OCI-LY1 (cell line): Measurements from ENCODE around the gene IRX3.

Experiments used
- H2AFZ ChIP-seq: fragments of 200-600 bp; sonication (generic), shearing (Covaris generic); 2 replicates; pipeline ENCODE4 v1.6.0; 2014; ENCODE audit warnings: antibody characterized with exemption, mild to moderate bottlenecking, low read length
- H3F3A ChIP-seq: fragments of 200-600 bp; sonication (generic), shearing (Covaris generic); 2 replicates; pipeline ENCODE4 v1.6.0; 2014; ENCODE audit warnings: mild to moderate bottlenecking, antibody characterized with exemption, low read length, moderate library complexity; ENCODE audit not compliant: insufficient read depth
- H3K27ac ChIP-seq: fragments of 200-600 bp; sonication (generic); 2 replicates; pipeline ENCODE4 v1.5.1; 2014; ENCODE audit warnings: low read length, mixed run types, mild to moderate bottlenecking, low read depth; ENCODE audit not compliant: poor library complexity, severe bottlenecking
- H3K27me3 ChIP-seq: fragments of 200-600 bp; sonication (generic); 2 replicates; pipeline ENCODE4 v1.6.0; 2014; ENCODE audit warnings: antibody characterized with exemption, mild to moderate bottlenecking, low read length, moderate library complexity; ENCODE audit not compliant: insufficient read depth
- H3K36me3 ChIP-seq: fragments of 200-600 bp; sonication (generic); 2 replicates; pipeline ENCODE4 v1.6.1; 2014; ENCODE audit warnings: mild to moderate bottlenecking, antibody characterized with exemption, low read length, moderate library complexity, mixed read lengths; ENCODE audit not compliant: insufficient read depth
- H3K4me1 ChIP-seq: fragments of 200-600 bp; sonication (generic); 2 replicates; pipeline ENCODE4 v1.5.1; 2014; ENCODE audit warnings: mild to moderate bottlenecking, low read length, moderate library complexity; ENCODE audit not compliant: insufficient read depth, severe bottlenecking
- H3K4me2 ChIP-seq: fragments of 200-600 bp; sonication (generic), shearing (Covaris generic); 2 replicates; pipeline ENCODE4 v1.6.1; 2014; ENCODE audit warnings: low read length
- H3K4me3 ChIP-seq: fragments of 200-600 bp; sonication (generic); 2 replicates; pipeline ENCODE4 v1.5.1; 2014; ENCODE audit warnings: low read length, low read depth, mild to moderate bottlenecking, mixed read lengths; ENCODE audit not compliant: poor library complexity, severe bottlenecking
- H3K79me2 ChIP-seq: fragments of 200-600 bp; shearing (Covaris generic); 2 replicates; pipeline ENCODE4 v1.6.1; 2016; ENCODE audit warnings: mixed run types, low read length, mixed read lengths; ENCODE audit not compliant: insufficient read depth
- H3K9ac ChIP-seq: fragments of 200-600 bp; sonication (generic), shearing (Covaris generic); 2 replicates; pipeline ENCODE4 v1.6.1; 2014; ENCODE audit warnings: mild to moderate bottlenecking, low read length, mixed read lengths
- H3K9me2 ChIP-seq: fragments of 200-600 bp; sonication (generic), shearing (Covaris generic); 2 replicates; pipeline ENCODE4 v1.6.1; 2014; ENCODE audit warnings: low read depth, mild to moderate bottlenecking, low read length, mixed read lengths
- H3K9me3 ChIP-seq: fragments of 200-600 bp; shearing (Covaris generic); 2 replicates; pipeline ENCODE4 v1.6.1; 2014; ENCODE audit warnings: low read length, mixed read lengths
- H4K20me1 ChIP-seq: fragments of 200-600 bp; sonication (generic), shearing (Covaris generic); 2 replicates; pipeline ENCODE4 v1.6.0; 2016; ENCODE audit warnings: mild to moderate bottlenecking, low read length; ENCODE audit not compliant: insufficient read depth
- CTCF ChIP-seq: fragments of 200-600 bp; sonication (generic), shearing (Covaris generic); IDR thresholded peaks from 2 replicates; pipeline ENCODE4 v1.5.1; 2017; ENCODE audit warnings: mild to moderate bottlenecking, antibody characterized with exemption, low read length, moderate library complexity, mixed read lengths
- EZH2 ChIP-seq: fragments of 200-600 bp; sonication (generic), shearing (Covaris generic); IDR thresholded peaks from 2 replicates; pipeline ENCODE4 v1.8.0; 2017; ENCODE audit warnings: borderline replicate concordance, mixed run types, mild to moderate bottlenecking, antibody characterized with exemption, low read length, moderate library complexity, mixed read lengths

IRX3 gene

GRCh38 chr16:54283725-54284318 is 2.8 kb downstream of the IRX3 start:
- Histone ChIP-seq H3K4me3 (no peak overlapping the region), H4K20me1 (no peaks in the 10 kb centered on the region), H3K27me3 (no peaks in the 10 kb centered on the region), H3K4me1 (no peaks in the 10 kb centered on the region), H3K4me2 (no peak overlapping the region), H3K9ac (no peak overlapping the region), H3K36me3 (no peaks in the 10 kb centered on the region), H3K9me2 (no peaks in the 10 kb centered on the region), H3K27ac (no peak overlapping the region), H2AFZ (no peak overlapping the region), H3K79me2 (no peaks in the 10 kb centered on the region), H3F3A (no peaks in the 10 kb centered on the region), H3K9me3 (no peaks in the 10 kb centered on the region)
- TF ChIP-seq EZH2 (no peak), CTCF (no peak)

- H3K9ac ChIP-seq: no peak overlapping the region
- no peak overlapping the region for H3K4me3 ChIP-seq
Observed at GRCh38 chr16:54282928-54283724, 3.5 kb downstream of the IRX3 start.

GRCh38 chr16:54282202-54282927 is 4.2 kb downstream of the IRX3 start:
- Histone ChIP-seq H3K27ac (no peak overlapping the region), H4K20me1 (no peaks in the 10 kb centered on the region), H3F3A (no peaks in the 10 kb centered on the region), H3K4me3 (no peak overlapping the region), H3K79me2 (no peaks in the 10 kb centered on the region), H3K4me2 (no peak overlapping the region), H3K27me3 (no peaks in the 10 kb centered on the region), H3K9ac (no peak overlapping the region), H3K36me3 (no peaks in the 10 kb centered on the region), H3K4me1 (no peaks in the 10 kb centered on the region), H2AFZ (no peak overlapping the region), H3K9me2 (no peaks in the 10 kb centered on the region), H3K9me3 (no peaks in the 10 kb centered on the region)
- TF ChIP-seq EZH2: no peak
- TF ChIP-seq CTCF: no peak

More at GRCh38 chr16:54282928-54283724, 3.5 kb downstream of the IRX3 start:
- no peaks in the 10 kb centered on the region for H3K27me3 ChIP-seq
- H3K4me1 ChIP-seq: no peaks in the 10 kb centered on the region
- no peaks in the 10 kb centered on the region for H3F3A ChIP-seq
- no peaks in the 10 kb centered on the region for H3K79me2 ChIP-seq
- H3K9me2 ChIP-seq: no peaks in the 10 kb centered on the region
- no peaks in the 10 kb centered on the region for H4K20me1 ChIP-seq
- no peak overlapping the region for H3K4me2 ChIP-seq
- H2AFZ ChIP-seq: no peak overlapping the region
- TF ChIP-seq CTCF: no peak
- TF ChIP-seq EZH2: no peak
- H3K36me3 ChIP-seq: no peaks in the 10 kb centered on the region
- no peak overlapping the region for H3K27ac ChIP-seq
- no peaks in the 10 kb centered on the region for H3K9me3 ChIP-seq
